NCI-H345 (cell line): Measurements from ENCODE around the gene COL27A1.
"Not testable (repeated sequence)": the region's sequence is repeated elsewhere in the genome, so short reads cannot be mapped to it uniquely, and the experiment has no call there.

Experiments used
- DNase-seq: peaks from one replicate; lab custom pipeline; 2025; lab: John Stamatoyannopoulos, UW

Gene COL27A1

DNA sequence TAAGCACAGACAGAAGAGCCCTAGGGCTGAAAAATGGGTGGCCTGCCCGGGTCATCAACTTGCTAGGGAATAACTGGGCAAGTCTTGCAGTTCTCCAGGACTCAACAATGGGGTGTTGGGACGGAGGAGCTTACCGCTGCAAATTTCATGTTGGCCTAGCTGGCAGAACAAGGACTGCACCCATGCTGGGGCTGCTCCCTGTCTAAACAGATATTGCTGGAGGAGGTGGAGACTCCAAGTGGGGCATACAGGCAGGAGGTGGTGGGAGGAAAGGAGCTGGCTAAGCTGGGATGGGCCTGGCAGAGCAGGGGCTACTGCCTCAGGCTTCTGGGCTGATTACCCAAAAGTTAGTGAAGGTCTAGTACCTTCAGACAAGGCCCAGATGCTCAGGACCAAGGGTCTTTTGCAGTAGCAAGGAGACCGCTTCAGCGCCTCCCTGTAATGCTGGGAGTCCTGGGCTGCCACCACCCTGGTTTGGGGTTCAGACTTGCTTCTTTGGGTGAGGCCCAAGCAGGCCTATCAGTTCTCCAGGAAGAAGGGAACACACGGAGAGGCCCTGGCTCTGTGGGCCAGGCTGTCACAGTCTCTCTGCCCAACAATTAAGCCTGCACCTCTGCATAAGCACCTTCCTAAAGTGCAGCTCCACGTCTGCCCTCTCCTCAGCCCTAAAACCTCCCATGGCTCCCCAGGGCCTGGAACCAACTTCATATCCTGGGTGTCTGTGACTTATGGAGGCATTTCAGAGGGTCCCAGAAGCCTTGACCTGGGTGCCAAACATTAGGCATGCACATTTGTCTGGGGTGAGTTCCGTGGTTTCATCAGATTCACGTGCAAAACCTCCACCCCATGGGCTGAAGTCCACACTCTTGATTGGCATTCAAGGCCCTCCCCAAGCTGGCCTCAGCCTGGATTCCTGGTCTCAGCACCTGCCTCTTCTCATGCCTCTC lies 32.0 kb upstream of the COL27A1 start:
- no peak for DNase-seq

DNA sequence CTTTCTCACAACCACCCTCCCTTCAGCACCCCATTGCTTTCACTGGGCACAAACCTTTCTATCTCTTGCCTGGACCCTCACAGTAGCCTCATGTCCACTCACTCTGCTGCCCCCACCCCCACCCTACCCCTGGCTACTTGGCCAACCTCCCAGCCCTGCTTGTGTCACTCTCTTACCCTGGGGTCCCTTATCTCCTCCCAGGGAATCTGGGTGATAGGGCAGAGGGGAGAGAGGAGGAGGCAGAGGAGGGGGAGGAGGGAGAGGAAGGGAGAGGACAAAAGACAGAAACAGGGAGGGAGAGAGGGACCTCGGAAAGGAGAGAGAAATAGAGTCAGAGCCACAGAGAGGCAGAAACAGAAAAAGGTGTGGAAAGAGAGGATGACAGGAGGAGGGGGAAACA lies 31.2 kb upstream of the COL27A1 start:
- no peak for DNase-seq

GRCh38 chr9:114124666-114125475 lies 30.5 kb upstream of the COL27A1 start:
- DNase-seq, result no peak

DNA sequence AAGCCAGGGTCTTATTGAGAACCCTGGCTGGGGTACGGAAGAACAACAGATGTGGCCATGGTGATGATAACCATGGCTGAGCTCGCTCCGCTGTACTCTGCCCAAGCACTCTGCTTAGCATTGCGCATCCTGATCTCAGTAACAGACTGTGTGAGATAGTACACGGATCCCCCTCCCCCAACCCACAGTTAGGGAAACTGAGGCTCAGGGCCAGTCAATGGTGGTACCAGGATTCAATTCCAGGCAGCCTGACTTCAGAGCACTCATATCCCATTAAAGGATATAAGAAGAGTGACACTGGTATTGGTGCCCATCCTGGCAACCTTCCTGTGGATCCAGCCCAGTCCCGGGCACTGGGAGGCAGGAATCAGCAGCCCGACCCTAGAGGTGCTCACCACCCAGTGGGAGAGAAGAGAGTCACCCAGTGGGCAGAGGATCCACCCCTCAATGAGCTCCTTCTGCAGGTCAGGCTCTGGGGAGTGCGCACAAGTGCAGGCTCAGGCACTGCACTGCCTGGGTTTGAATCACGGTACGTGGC lies 29.8 kb upstream of the COL27A1 start:
- DNase-seq, result no peak

DNA sequence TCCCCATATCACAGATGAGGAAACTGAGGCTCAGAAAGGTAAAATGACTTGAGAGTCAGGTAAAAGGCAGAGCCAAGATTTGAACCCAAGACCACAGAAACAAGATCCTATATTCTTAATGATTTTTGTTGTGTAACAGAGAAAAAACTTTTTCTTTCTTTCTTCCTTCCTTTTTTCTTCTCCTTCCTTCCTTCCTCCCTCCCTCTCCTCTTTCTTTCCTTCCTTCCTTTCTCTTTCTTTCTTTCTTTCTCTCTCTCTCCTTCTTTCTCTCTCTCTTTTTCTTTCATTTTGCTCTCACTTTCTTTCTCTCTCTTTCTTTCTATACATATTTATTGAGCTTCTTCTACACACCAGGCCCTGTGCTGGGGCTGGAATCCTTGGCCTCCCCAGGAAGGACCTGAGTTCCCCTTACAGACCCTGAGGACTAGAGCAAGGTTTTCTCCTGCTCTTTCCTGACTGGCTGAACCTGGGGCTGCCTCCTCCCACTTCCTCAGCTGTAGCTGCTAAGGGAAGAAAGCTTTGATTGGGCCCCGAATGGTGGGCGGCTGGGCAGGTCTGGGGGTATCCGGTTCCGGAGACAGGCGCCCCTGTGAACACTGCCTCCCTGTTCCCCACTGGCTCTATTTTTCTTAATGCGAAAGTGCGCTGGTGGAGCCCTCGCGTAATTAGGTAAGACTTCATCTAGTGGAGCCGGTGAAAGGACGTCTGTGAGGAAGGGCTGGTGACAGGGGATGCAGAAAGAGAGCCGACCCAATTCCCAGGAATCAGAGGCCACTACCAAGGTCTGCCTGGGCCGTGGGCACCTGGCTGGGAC lies 28.9 kb upstream of the COL27A1 start:
- DNase-seq, result no peak

- not testable (repeated sequence) for DNase-seq
Measured at GRCh38 chr9:114128759-114129158, 26.6 kb upstream of the COL27A1 start.

DNA sequence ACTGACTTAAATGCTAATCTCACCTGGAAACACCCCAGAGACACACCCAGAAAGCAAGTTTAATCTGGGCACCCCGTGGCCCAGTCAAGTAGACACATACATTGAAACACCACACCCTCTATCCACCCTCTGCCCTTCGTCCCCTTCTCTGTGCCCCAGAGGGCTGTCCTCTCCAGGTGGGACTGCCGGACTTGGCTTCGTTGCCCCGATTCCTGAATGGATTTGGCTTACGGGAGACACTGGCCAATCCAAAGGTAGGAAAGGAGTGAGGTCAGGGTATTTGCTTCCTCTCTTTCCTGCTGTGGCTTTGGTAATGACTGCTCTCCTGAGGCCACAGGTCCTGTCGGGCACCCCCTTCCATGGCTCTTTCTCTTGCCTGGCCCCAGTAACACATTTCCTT lies 25.2 kb upstream of the COL27A1 start:
- no peak for DNase-seq

- no peak for DNase-seq
Measured at GRCh38 chr9:114130624-114131277, 24.6 kb upstream of the COL27A1 start.

GRCh38 chr9:114131808-114132549 lies 23.4 kb upstream of the COL27A1 start:
- no peak for DNase-seq

- DNase-seq, result no peak
Measured at GRCh38 chr9:114132550-114132918, 22.8 kb upstream of the COL27A1 start.

DNA sequence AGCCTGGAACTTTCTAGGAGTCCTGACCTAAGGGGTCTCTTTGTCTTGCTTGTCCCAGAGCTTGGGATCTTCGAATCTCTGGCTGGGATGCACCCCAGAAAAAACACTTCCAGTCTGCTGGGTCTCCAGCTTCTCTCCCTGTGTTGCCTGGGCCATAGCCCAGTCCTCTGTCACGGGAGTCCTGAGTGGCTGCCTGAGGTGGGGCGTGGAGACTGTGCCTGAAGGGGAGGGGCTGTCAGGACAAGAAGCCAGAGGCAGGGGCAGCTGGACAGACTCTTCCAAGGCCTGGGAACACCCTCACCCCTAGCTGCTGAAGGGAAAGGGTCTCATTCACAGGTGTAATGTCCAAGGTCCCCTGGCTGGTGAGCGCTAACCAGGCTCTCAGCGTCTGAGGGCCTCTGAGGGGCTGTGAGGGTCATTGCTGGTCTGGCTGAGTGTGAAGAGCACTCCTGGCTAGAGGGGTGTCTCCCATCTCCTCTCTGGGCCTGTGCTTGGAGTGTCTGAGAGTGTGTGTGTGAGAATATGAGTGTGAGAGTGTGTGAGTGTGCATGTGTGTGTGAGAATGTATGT lies 20.4 kb upstream of the COL27A1 start:
- no peak for DNase-seq

- DNase-seq, result no peak
Measured at GRCh38 chr9:114137831-114138230, 17.5 kb upstream of the COL27A1 start.

GRCh38 chr9:114138552-114138971 lies 16.8 kb upstream of the COL27A1 start:
- DNase-seq, result no peak

- DNase-seq, result no peak
Measured at GRCh38 chr9:114139071-114139470, 16.3 kb upstream of the COL27A1 start.

DNA sequence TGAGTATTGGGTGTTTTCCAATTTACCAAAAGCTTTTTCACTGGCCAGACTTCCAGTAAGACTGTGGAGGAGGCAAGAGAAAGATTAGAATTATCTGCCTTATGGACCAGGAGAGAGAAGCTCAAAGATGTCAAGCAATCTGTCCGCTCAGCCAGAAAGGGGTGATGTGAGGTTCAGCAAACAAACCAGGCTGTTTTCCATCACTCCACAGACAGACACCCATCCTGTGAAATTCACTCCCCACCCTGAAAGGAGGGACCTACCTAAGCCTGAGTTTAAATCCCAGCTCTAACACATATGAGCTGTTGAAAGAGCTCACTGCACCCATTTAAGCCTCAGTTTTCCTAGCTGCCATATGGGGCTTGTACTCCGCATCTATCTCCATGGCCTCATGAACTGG lies 14.9 kb upstream of the COL27A1 start:
- no peak for DNase-seq

GRCh38 chr9:114140850-114141249 lies 14.5 kb upstream of the COL27A1 start:
- no peak for DNase-seq

DNA sequence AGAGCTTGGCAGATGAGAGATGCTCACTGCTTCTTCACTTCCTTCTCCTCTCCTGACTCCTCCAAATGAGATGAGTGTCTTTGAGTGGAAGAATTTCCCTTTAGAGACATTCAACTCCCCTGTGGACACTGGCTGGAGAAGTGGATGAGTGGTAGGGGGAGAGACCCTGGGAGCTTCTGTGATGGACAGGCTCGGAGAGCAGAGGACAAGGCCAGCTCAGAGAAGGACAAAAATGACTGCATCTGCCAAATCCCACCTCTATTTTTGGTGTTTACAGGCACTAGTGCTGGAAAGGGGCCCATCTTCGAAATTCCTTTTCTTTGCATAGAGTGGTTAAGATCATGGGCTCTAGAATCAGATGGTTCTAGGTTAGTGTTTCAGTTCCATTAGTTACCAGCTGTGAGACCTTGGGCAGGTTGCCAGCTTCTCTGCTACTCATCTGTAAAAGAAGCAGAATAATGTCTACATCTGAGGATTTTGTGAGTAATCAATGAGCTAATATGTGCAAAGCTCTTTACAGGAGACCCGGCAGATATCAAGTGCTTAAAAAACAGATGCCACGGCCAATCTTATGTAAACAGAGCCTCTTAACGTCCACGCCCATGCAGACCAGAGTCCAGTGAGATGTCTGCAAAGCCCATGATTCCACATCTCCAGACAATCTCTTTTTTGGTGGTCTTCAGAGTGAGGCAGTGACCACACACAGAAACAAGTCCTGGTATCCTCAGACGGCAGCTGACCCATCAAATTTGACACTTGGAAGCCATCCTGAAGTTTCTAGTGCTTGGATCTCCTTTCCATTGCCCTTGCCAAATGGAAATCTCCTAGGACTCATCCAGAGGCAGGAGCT lies 13.6 kb upstream of the COL27A1 start:
- peak; percentile 25 for DNase-seq

DNA sequence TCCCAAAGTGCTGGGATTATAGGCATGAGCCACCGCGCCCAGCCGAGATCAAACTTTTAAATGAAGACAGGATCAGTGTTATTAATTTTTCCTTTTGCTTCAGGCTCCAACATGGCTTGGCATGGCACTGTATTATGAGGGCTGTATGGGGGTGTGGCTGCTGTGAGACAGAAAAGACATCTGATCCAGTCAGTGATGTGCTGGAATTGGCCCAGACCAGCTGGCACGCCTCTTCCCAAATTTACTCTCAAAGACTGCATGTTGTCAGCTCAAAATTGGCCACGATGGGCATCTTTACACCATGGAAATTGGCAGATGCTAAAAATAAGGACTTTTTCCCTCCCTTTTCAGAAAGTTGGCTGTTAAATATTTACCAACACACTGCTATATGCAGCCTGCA lies 12.1 kb upstream of the COL27A1 start:
- no peak for DNase-seq

- no peak for DNase-seq
Measured at GRCh38 chr9:114146735-114147134, 8.6 kb upstream of the COL27A1 start.
